Stimulated activated CD4-positive, alpha-beta T cell treated with anti-CD3 and anti-CD28 coated beads, Interleukin-2, amount 100 ng/mL, for 24 hours (primary cell): Measurements from ENCODE around the gene GGCT.

Experiments
- DNase-seq, 2 donors: peaks; one replicate each; pipeline ENCODE4 v3.0.0-alpha.2; 2020

GGCT gene

DNA sequence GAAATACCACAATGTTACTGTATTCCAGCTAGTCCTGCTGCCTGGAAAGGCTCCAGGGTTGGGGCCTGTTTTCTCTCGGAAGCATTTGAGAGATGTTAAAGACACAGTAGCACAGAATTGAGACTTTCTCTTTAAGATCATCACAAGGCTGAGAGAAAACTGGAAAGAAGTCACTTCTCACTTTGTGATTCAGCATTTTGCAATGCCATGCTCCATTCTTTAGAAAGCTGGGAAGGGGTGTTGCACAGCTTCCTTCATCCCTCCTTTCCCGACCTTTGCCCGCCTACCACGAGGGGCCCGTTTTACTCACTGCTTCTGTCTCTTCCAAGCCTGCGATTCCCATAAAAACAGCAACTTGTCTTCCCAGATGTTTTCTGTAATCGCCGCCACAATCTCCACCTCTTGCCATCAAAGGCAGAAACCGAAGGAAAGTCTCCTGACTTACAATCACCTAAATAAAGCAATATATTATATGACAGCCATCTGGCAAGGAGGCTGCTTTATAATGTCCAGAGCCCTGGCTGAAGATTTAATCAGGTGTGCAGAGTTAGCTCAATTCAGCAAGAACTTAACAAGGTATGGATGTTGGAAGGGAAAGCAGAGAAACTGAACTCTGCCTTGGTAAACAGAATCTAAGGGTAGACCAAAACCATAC lies 44.9 kb downstream of the GGCT start:
- no peak for DNase-seq

DNA sequence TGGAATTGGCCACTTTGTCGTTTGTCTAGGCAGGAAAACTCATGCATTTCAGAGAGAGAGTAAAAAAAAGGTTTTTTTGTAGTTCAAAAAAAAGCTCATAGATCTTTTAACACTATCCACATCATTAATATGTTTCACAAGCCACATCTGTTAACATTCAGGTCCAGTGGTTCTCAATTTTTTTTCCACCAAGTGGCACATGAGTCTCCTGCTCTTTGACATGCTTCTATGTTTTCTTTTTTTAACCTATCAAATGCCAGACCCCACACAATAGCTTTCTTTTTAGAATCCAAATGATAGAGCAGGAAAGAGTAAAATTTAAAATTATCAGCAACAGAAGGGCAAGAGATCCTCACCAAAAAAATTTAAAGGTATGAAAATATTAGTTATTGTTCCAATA lies 46.3 kb downstream of the GGCT start:
- no peak for DNase-seq

DNA sequence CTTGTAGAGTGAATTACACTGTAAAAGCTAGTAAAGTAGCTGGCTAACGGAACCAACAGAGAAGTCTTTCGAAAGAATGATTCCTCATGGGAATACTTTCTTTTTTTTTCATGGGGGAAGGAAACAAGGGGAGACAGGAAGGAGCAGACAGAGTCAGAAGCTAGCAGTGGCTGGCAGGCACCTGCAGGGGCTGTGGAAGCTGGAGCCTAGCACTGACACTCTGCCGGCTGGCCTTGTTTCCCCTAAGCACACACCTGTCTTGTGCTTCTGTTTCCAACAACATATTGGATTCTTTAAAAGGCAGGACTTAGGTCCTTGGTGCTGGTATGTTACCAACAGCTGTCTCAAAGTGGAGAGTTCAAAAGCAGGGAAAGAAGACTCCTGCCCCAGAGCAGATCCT lies 50.7 kb downstream of the GGCT start:
- DNase-seq: no peak

DNA sequence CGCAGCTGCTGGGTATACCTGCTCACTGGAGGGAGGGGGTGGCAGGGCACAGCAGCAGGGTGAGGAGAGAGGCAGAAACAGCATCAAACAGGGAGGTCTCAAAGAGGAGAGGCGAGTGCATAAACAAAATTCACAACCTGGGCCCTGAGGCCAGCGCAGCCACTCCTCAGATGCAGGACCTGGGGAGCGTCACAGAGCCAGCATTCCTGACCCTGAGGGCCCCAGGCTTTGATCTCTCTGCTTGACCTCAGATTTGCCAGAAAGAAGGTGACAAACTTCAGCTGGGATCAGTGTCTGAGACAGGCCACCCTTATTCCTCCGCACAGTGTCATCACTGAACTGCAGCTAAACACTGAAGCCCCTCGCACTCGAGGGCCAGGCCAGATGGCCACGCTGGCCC lies 51.6 kb downstream of the GGCT start:
- no peak for DNase-seq

DNA sequence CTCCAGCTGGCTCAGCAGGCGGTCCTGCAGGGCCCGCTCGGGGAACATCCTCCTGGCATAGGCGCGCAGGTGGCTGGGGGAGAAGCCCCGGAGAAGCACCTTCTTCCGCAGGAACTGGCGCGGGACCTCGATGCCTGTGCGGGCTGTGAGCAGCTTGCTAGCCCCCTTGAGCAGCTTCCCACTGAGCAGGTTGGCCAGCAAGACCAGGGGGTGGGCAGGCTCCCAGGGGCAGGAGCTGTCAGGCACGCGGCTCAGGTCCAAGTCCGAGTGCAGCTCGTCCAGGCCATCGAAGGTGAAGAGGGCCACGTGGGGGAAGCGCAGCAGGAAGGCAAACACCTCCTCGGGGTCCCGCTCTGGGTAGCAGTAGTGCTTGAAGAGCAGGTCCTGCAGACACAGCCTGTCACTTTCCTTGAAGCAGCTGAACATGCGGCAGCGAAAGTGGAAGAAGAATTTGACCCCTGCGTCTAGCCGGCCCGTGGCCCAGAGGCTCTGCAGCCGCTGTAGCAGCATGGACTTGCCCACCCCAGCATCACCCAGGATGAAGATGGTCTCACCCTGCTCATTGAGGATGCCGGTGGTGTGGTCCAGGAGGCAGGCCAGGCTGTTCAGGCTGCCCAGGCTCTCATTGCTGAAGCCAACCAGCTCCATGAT lies 52.2 kb downstream of the GGCT start:
- no peak for DNase-seq

DNA sequence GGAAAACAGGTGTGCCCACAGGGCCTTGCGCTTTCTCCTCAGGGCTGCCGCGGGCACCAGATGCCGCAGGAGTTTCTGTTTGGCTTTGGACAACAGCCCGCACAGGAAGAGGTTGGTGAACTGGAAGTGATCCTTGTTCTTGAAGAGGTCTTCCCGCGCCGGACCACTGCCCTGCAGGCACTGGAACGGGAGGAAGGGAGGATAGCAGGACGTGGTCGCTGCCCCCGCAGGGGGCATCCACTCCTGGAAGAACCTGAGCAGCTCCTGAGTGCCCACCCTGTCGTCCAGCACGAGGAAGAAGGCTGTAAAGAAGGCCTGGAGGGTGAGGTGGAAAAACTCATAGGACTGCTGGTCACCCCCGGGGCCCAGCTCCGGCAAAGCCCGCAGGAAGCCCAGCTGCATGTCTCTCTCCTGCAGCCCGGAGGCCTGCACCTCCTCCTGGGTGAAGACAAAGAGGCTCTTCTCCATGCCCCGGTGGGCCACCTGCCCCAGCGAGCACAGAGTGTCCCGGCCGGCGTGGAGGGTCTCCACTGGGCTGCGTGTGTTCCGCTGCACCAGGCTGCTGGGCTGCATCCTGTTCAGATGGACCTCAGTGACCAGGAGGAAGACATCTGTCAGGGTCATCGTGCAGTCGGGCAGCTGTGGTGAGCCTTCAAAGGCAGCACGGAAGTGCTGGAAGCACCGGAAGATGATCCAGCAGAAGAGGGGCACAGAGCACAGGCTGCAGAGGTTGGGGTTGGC lies 52.9 kb downstream of the GGCT start:
- DNase-seq: no peak

DNA sequence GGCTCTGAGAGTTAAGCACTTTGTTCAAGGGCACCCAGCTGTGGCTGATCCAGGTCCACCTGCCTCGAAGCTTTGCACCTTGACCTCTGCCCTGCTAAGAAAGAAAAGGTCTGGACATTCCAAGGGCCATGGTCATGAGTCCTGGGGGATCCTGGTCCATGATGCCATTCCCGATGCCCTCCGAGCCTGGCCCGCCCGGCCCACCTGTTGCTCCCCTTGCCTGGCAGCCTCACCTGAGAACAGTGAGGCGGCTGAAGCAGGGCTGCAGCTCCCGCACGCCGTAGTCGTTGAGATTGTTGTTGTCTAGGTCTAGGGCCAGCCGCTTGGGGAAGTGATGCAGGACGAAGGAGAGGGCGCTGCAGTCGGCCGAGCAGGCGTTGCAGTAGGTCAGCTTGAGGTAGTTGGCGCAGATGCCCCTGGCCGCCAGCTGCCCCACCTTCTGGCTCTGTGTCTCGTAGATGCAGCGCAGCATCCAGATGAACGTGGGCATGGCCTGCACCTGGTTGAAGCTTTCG lies 53.6 kb downstream of the GGCT start:
- DNase-seq: no peak

DNA sequence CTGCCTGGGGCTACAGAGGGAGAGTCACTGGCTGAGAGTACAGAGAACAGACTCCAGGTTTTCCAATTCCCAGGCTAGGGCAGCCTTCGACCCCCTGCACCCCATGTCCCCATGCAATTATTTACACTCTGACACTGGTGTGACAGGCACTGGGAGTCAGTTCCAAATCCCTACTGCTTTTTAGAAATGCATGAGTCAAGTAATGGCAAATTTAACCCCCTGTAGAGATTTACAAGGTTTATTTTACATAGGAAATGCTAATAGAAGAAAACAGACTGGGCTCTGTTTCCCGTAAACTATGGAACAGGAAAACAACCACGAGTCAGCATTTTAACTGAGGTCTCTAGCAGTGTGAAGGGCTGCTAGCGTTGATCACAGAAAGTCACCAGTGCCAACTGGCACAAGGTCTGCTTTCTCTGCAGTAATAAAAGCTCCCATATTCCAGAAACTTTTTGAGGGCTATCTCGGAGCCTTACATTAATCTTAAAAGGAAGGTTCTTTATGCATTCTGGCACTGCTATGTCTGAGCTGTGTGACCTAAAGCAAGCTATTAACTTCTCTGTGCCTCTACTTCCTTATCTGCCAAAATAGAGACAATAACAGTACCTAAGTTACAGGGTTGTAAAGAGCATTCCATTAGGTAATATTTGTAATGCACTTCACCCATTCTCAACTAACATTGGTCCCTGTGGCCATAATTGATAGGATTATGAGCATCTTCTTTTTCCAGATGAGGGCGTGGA lies 54.2 kb downstream of the GGCT start:
- no peak for DNase-seq

DNA sequence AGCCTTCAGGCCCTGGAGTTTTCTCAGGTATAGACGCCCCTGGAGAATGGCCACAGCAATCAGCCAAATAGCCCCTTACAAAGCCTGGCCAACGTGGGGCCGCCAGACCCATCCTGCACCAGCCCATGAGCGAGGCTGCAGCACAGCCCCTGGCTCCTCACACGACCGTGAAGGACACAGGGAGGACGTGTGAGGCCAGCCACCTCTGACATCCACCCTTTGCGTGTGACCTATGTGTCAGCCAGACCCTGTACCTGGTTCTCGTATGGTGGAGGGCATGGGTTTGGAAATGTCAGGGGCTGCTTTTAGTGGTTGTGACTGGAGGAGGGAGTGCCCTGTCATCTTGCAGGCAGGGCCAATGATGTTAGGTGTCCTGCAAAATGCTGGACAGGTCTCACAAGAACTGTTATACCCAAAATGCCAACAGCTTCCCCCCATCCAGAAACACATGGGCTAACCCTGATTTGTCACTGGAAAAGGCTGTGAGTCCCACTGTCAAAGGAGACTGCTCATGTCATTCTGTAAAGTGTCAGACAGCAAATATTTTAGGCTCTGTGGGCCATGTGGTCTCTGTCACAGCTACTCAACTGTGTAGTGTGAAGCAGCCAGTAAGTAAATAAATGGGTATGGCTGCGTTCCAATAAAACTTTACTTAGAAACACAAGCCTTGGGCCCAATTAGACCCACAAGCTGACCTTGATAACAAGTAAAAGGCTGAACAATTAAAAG lies 56.0 kb downstream of the GGCT start:
- no peak for DNase-seq

DNA sequence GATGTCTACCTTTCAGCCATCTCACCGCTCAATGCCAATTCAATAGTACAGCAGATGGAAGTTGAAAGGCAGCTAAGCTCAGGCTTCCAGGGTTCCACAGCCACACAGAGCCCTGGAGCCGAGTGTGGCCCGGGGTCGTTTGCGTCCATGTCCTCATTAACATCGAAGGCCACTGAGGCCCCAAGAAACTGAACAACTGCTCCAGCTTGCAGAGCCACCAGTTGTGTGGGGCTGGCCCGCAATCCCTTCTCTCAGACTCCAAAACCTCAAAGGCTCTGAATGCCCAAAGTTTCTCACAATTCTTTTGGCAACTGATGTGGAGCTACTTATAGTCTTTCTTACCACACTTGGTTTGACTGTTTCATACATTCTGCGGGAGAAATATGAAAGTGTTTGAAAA lies 57.2 kb downstream of the GGCT start:
- DNase-seq: no peak
